ENCODE results near the gene CPA4.

The CPA4 gene

DNA sequence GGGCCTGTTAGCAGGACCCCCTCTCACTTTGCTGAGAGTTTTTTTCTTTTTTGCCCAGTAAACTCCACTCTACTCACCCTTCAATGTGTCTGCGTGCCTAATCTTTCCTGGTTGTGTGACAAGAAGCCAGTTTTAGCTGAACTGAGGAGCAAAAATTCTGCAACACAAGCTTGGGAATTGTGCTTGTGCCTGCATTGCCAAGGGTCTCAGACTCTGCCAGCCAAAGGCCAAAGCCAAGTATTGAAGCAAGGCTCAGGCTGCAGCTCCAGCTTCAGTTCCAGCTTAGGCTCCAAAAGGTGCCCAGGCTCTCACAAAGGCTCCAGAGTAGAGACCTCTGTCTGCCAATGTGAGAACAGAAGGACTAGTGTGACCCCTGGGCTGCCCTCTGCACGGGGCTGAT is 30.5 kb upstream of the CPA4 start:
- ChIA-PET POLR2A (ENCODE audit: low non-redundant PET) (no interaction called here), CTCF (interaction anchor here (0.5 kb wide), 1 partner anchor 570 kb away, joined by 5 read pairs; no protein-coding TSS in a partner anchor)
- DNase-seq (ENCODE audit: low spot score) = no peak
- H3K27ac ChIP-seq = no peak overlapping the region
- TF ChIP-seq, protein P1, sequence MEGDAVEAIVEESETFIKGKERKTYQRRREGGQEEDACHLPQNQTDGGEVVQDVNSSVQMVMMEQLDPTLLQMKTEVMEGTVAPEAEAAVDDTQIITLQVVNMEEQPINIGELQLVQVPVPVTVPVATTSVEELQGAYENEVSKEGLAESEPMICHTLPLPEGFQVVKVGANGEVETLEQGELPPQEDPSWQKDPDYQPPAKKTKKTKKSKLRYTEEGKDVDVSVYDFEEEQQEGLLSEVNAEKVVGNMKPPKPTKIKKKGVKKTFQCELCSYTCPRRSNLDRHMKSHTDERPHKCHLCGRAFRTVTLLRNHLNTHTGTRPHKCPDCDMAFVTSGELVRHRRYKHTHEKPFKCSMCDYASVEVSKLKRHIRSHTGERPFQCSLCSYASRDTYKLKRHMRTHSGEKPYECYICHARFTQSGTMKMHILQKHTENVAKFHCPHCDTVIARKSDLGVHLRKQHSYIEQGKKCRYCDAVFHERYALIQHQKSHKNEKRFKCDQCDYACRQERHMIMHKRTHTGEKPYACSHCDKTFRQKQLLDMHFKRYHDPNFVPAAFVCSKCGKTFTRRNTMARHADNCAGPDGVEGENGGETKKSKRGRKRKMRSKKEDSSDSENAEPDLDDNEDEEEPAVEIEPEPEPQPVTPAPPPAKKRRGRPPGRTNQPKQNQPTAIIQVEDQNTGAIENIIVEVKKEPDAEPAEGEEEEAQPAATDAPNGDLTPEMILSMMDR (conservative IDR thresholded peaks at IDR 0.05; ENCODE audit: low read depth) = no peak

DNA sequence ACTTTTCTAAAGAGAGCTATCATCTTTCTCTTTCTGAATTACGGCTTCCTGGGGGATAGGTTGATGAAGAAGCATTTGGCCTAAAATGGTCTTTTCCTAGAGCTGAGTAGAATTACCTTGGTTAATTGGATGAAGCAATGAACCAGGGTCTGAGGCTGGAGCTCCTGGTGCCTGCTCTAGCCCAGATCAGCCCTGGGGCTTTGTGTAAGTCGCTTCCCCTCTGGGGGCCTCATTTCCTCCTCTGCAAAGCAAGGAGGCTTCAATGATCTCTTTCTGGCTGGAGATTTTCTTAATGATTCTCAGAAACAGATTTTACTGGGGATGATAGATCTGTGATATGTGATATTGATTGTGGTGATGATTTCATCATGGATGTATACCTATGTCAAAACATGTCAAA is 29.8 kb upstream of the CPA4 start:
- DNase-seq (ENCODE audit: low spot score) = no peak
- ChIA-PET POLR2A (ENCODE audit: low non-redundant PET) (no interaction called here), CTCF (interaction anchor here (0.5 kb wide), 1 partner anchor 569 kb away, joined by 5 read pairs; no protein-coding TSS in a partner anchor)

DNA sequence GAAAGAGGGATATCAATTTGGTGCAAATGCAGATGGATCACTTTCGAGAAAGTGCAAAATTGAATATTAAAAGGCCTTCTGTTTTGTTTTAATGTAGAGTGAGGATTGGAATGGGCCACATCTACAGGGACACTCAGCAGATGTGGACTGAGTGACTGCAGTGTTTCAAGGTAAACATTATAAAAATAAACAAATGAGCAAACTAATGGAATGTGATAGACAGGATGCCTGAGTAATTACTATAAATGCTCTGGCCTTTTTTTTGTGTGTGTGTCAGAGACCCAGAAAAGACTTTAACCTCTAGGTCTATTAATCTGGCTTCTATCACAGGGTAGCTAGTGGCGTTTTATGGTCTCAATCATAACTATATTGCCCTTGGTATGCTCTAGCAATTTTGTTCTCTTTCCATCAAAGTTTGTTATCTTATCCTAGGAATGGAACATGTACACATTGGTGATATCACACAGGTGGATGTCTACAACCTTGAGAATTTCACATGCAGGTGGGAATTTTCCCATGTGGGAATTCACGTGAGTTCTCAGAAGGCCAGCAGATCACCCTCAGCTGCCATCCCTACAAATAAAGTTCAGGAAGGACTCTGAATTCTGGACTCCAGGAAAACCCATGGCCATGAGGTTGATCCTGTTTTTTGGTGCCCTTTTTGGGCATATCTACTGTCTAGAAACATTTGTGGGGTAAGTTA is 26.6 kb upstream of the CPA4 start, which contains the start of gene CPA2:
CPA2 (plus strand) TSS at position 606 of the 703 bp plus-strand sequence; CDS start at position 625, 19 bp downstream.
- TF ChIP-seq, protein P1 (conservative IDR thresholded peaks at IDR 0.05; ENCODE audit: low read depth) = no peak
- H3K27ac ChIP-seq = no peak within 1 kb of the TSS
- CTCF ChIA-PET = no interaction called here
- no peak for DNase-seq (ENCODE audit: low spot score)
- POLR2A ChIA-PET (ENCODE audit: low non-redundant PET) = no interaction called here

More for the DNA sequence above, 29.8 kb upstream of the CPA4 start:
- TF ChIP-seq, protein P1 (conservative IDR thresholded peaks at IDR 0.05; ENCODE audit: low read depth) = no peak
- H3K27ac ChIP-seq = no peak overlapping the region

DNA sequence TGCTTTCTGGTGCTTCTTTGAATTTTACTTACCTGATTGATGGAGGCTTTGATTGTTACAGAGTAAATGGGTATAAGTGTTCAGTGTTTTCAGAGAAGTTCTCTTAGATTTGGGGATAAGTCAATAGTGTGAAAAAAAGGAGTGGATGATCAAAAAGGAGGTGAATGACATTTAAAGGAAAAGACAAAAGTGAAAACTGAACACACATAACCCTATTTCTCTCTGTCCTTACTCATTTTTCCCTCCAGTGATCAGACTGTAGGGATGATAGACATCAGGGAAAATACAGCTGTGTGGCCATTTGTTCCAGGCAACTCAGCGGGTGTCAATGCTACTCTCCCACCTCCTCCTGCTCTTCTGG is 26.0 kb upstream of the CPA4 start:
- TF ChIP-seq, protein P1 (conservative IDR thresholded peaks at IDR 0.05; ENCODE audit: low read depth) = no peak
- POLR2A ChIA-PET (ENCODE audit: low non-redundant PET) = no interaction called here
- CTCF ChIA-PET = no interaction called here
- no peak overlapping the region for H3K27ac ChIP-seq
- DNase-seq (ENCODE audit: low spot score) = no peak

DNA sequence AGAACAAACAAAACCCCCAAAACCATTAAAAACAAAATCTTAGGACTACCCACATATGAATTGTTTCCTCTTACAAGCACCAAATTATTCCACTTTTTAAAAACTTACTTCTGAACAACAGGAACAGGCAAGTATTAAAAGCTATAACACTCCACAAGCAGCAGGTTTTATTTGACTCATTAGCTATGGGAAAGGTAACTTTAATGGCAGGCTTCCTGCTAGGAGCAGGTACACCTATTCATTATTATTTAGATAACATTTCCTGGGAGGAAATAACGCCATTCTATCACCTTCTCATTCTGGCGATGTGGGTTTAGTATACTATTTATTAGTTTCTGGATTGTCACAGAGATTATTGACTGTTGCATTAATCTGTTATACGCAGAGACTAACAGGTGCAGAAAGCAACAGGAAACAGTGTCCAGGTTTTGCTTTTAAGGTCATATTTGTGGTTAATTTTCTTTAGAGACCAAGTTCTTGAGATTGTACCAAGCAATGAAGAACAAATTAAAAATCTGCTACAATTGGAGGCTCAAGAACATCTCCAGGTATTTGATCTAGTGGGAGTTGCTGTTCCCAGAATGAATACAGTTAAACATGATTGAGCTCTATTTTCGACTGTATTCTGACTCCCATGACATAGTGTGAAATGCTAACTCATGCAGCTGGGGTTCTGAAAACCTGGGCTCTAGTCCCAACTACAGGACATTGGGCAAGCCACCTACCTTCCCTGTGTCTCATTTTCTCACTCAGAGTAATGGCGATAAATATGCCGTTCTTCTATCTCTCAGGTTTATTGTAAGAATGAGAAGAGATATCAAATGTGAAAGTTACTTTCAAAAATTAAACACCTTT is 24.3 kb upstream of the CPA4 start:
- no peak overlapping the region for H3K27ac ChIP-seq
- DNase-seq (ENCODE audit: low spot score) = no peak
- TF ChIP-seq, protein P1 (conservative IDR thresholded peaks at IDR 0.05; ENCODE audit: low read depth) = no peak
- CTCF ChIA-PET = interaction anchor here (0.5 kb wide), 1 partner anchor 20 kb away, joined by 3 read pairs; no protein-coding TSS in a partner anchor
- POLR2A ChIA-PET (ENCODE audit: low non-redundant PET) = no interaction called here

DNA sequence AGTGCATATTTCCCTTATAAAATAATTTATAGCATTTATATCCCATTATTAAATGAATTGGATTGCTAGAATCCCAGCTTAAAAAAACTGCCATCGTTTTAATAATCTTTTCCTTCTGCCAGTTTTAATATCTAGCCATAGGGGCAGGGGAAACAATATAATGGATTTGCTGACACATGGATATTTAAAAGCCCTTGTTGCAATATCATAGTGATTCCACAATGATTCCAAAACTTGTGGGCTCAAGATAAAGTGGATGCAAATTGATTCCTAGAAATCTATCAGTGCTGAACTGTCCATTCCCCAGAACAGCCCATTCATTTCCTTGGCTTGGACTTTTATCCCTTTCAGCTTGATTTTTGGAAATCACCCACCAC is 23.7 kb upstream of the CPA4 start:
- ChIA-PET CTCF (no interaction called here), POLR2A (ENCODE audit: low non-redundant PET) (no interaction called here)
- TF ChIP-seq, protein P1 (conservative IDR thresholded peaks at IDR 0.05; ENCODE audit: low read depth) = no peak
- no peak for DNase-seq (ENCODE audit: low spot score)
- H3K27ac ChIP-seq = no peak overlapping the region

All from RWPE1 (cell line).